Activated CD8-positive, alpha-beta memory T cell treated with anti-CD3 and anti-CD28 coated beads for 36 hours (primary cell): ENCODE data around the gene FBN2. TPM values are rescaled to one million over a fixed set of nuclear protein-coding genes. Genes with fewer than 3 reads are reported as not detected.
"Not testable (repeated sequence)": the region's sequence is repeated elsewhere in the genome, so short reads cannot be mapped to it uniquely, and the experiment has no call there.

Experiments used
- CTCF ChIA-PET: fragments of 350-600 bp; sonication (Branson Sonifier 250); formaldehyde crosslinking; loops from one replicate; lab custom pipeline; 2021; ENCODE audit warnings: antibody characterized with exemption; lab: Charles Lee
- POLR2A ChIA-PET: fragments of 350-600 bp; sonication (Branson Sonifier 250); formaldehyde crosslinking; loops from one replicate; lab custom pipeline; 2021; ENCODE audit warnings: antibody characterized with exemption; lab: Charles Lee
- total RNA-seq, 2 experiments: library from RNA; stranded (reverse); gene quantifications; one replicate each; pipeline ENCODE4 v1.2.3, GENCODE V29; 2021

FBN2 gene
- total RNA-seq, 2 experiments from 2014 or later, result not detected

DNA sequence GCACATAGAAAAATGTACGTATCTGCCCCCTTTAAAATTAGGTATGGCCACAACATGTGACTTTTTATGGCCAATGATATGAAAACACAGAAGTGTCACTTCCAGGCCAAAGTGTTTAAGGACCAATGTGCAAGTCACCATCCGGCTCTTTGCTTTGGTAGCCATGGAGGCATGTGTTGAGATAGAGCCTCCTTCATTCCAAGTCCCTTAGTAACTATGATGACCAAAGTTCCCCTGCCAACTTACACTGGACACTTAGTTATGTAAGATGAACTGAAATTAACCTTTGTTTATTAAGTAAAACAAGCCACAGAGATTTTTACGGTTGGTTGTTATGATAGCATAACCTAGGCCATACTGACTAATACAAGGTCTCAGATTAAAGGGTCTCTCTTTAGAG, 51.0 kb downstream of the FBN2 start:
- CTCF ChIA-PET, result no interaction called here

DNA sequence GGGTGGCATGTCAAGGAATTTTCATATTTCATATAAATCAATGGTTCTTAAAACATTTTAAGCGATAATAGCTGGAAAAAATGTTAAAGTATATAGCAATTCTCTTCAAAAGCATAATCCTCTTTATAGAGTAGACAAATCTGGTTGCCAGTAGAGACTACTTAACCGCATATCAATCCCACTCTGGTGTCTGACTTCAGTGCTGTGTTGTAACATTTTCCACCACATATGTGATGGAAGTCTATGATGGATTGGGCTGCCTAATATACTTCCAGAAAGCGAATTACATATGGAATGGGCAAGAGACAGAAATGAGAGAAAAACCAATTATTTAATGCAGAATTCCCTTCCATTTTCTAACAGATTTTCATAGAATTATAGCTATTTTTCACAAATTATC, 54.3 kb downstream of the FBN2 start:
- CTCF ChIA-PET, result no interaction called here
- POLR2A ChIA-PET, result no interaction called here

More for the DNA sequence above, 51.0 kb downstream of the FBN2 start:
- POLR2A ChIA-PET, result no interaction called here

DNA sequence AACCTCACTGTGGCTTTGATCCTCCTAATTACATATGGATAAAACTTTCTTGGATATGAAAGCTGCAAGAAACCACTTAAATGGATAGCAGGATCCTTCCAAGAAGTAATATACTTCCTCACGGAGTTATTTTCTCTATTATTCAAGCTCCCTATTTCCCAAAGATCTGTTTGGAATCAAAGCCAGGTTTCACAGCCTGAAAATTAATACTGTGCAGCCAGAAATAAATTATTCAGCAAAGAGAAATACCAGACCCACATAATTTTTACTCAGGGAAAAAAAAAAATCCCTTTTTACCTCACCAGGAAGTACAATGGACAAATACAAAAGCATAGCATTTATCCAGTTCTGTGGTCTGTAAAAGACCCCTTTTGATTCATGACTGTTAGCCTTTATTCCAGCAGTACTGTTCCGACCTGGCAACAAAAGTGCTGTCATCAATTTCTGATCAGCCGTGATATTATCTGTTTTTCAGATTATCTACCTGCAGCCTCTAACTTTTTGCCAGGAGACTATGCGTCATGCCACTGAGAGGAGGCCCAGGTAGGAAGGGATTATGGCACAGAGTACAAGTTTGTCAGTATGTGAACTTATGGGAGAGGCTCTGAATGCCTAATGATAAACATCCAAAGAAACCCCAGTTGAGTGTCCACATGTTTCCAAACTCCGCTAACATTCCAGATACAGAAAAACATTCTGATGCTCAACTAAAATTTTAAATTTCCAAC, 57.0 kb downstream of the FBN2 start:
- POLR2A ChIA-PET, result no interaction called here
- CTCF ChIA-PET, result no interaction called here

DNA sequence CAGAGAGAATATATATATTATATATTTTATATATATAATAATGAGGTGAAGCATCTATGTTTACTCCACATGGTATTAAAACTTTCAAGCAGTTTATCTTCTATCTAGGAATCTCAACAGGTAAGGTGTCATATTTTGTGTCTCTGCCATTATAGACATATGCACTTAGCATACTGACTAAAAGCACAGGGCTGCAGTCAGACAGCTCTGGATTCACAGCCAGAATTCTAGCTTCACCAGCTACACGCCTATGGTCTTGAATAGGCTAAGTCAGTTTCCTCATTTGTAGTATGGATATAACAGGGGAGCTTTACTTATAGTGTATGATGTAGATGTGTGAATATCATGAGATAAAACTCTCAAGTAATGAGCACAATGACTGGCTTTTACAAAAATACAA, 57.9 kb downstream of the FBN2 start:
- ChIA-PET CTCF (no interaction called here), POLR2A (no interaction called here)

DNA sequence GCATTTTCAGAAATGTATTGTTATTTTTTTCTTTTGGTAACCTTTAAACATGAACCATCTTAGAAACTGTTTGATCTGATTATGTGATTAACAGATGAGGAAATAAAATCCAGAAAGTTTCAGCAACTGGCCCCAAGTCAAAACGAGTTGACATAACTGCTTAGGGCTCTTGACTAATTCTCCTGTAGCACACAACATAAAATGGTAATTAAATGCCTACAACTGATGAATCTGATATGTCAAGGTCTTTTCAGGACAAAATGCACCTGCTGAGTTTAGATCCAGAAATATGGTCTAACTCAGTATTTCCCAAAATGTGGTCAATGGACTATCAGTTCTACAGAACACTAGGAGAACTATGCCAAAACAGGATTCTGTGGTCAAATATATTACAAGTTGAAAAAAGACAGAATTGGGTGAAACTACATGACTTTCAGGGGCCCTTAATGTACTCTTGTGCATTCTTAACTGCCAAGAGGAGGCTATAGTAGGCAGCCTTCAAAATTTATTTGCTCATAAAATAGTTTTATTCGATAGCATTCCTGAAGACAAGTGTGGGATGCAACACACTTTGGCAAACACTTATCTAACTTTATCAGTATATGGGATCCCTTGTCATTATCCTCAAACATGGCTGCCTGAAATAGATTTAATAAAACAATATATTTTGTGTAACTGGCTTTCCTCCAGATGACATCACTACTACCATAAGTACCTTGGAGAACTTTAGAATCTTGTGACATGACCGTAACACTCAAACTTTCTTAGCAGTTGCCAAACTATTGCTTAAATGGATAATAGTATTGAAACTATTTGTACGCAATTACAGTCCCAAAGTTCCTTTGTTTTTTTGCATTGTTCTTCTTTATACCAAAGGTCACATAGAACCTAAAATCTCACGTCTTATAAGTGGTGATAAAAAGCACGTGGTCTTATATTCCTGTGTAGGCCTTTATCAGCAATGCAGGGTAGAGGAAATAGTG, 59.4 kb downstream of the FBN2 start:
- ChIA-PET POLR2A (no interaction called here), CTCF (no interaction called here)

DNA sequence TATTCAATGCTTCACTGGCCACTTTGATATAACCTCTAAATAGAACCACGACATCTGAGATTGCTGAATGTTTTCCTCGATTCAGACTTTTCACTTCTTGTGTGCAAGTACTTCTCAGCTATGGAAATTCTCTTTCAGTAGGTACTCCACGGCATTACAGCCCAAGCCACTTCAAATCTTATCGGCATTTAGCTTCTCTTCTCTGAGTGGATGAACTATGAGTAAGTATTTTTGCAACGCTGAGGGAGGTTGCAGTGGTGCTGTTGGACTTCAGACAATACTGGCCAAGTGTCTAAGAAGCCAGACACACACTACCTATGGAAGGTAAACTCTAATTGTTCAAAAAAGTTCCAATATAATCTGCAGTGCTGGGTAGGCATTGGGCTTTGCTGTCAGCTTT, 60.1 kb downstream of the FBN2 start:
- ChIA-PET POLR2A (no interaction called here), CTCF (no interaction called here)

DNA sequence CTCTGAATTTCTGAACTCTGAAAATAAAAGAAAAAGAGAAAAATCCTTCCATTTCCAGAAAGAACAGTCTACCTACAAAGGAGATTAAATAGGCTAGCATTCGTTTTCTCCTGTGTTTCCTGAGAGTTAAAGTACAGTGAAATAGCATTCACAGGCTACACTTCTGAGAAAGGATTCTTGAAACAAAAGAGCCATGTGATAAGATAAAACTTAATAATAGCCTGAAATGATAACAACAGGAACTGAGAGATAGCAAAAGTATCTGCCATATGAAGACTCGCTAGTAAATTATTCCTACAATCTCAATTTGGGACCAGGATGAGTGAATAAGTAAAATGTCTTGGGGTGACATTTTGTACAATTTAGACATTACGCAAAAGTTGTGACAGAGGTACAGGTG, 62.4 kb downstream of the FBN2 start:
- ChIA-PET CTCF (no interaction called here), POLR2A (no interaction called here)

DNA sequence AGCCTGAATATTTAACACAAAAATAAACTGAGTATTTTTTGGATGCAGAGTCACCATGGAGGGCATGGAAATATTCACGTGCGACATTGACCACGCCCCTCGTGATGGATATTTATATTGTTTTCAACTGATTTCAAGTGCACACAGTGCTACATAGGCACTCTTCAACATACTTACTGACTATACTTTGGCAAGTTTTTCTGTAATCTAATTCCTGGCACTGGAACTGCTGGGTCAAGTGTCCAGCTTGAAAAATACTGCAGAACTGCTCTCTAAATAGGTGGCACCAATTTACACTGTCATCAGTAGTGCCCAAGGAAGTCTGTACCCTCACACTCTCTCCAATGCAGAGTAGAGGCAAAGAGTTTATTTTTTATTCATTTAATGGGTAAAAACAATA, 65.1 kb downstream of the FBN2 start:
- ChIA-PET POLR2A (no interaction called here), CTCF (no interaction called here)

DNA sequence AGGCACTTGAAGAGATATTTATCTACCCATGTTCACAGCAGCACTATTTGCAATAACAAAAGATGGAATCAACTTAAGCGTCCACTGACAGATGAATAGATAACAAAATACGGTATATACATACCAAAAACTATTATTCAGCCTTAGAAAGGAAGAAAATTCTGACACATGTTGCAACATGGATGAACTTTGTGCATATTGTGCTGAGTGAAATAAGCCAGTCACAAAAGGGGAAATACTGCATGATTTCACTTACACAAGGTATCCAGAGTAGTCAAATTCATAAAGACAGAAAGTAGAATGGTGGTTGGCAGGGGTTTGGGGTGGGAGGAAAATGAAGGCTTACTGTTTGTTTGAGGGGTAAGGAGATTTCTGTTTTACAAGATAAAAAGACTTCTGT, 66.0 kb downstream of the FBN2 start:
- CTCF ChIA-PET, result no interaction called here
- POLR2A ChIA-PET, result no interaction called here

DNA sequence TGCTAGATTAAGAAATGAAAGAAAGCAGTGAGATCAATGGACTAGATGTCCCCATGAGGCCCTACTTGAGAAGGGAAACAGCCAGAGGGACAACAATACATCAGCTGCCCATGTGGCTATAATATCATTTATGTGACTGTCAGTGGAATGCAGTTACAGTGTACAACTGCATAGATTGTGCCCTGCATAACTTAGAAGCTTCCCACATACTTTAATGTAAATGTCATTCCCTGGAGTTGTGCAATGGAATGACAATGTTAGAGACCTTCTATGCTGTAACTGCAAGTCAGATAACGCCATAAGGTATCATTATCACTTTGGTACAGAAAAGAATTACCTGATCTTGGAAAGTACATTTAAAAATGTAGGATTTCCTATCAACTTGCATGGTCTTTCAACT, 67.4 kb downstream of the FBN2 start:
- POLR2A ChIA-PET, result no interaction called here

DNA sequence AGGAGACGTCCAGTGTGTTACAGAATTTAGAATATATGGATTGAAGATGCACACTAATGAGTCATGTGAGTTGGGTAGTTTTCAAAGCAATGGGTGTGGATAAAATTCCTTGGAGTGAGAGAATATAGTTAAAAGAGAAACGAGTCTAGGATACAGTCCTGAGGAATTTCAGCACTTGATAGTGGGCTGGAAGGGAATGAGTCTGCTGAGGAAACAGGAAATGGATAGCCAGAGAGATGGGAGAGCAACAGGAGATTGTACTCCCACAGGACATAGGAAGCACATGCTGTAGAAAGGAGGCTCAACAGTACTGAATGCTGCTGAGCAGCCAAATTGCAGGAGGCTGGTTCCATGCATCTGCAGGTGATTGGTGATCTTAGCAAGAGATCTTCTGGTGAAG, 68.1 kb downstream of the FBN2 start:
- POLR2A ChIA-PET, result no interaction called here
- CTCF ChIA-PET, result no interaction called here

More for the DNA sequence above, 67.4 kb downstream of the FBN2 start:
- CTCF ChIA-PET, result no interaction called here

DNA sequence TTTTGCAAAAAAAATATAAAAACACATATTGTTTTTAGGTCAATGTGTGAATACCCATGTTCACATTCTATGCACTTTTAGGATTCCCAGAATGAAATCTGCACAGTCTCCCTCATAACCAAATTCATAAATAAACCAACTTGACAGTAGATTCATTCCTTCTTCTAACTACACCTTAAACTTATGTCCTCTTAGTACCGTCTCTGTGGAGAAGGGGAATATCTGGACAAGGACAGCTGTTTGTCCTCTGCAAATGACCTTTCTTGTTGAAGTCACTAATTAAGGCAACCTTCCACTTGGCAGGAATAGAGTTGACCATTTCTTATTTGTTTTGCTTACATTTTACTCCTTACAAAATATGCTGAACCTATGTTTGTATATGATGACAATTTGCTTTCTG, 71.1 kb downstream of the FBN2 start:
- CTCF ChIA-PET, result no interaction called here

DNA sequence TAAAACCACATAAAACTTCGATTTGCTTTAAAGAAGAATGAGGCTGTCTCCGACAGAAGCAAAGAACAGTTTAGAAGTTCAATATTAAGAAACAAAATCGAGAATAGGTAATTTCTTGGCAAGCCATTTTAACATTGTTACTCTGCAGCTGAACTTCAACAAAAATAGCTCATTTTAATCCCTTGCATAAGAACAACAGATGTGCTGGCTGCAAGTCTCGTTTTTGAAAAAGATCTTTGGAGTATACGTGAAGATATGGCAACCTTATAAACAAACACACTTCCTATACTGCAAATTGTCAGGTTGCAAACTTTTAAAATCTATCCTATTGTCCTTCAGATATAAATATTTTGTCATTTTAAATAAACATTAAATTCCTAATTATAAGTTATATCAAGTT, 71.5 kb downstream of the FBN2 start:
- POLR2A ChIA-PET, result no interaction called here

More for the DNA sequence above, 71.1 kb downstream of the FBN2 start:
- POLR2A ChIA-PET, result no interaction called here

DNA sequence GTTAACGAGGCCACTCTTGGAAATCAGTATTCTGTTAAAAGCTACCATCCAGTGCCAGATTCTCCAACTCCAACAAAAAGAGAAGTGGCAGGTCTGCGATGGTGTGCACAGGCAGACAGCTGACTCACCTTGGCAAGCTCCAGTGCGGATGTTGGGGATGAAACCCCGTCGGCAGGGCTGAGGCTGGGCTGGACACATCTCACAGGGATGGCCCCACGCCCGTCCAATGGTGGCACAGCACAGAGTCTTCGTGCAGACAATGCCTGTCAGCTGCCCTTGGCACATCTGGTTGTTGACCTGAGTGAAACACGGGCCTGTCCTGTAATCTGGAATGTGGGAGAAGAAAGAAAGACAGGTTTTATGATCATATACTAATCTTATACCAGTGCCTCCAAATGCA, 73.4 kb downstream of the FBN2 start:
- CTCF ChIA-PET, result no interaction called here
- POLR2A ChIA-PET, result no interaction called here

More for the DNA sequence above, 71.5 kb downstream of the FBN2 start:
- CTCF ChIA-PET, result no interaction called here

DNA sequence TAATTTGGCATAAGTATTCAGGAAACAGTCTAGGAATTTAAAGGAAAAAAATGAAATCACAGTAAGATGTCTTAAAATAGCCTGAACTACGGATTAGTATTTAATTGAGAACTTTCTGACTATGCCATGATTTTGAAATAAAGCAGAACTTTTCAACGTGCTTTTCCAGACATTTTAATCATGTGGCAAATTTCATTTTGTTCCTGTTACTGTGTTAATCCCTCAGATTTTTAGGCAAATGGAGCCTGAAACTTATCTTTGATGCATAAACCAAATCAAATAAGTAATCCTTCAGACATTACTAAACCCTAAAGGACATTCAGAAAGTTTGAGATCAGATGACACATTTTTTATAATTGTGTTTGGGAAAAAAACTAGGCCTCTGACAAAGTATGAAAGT, 75.7 kb downstream of the FBN2 start:
- POLR2A ChIA-PET, result no interaction called here

DNA sequence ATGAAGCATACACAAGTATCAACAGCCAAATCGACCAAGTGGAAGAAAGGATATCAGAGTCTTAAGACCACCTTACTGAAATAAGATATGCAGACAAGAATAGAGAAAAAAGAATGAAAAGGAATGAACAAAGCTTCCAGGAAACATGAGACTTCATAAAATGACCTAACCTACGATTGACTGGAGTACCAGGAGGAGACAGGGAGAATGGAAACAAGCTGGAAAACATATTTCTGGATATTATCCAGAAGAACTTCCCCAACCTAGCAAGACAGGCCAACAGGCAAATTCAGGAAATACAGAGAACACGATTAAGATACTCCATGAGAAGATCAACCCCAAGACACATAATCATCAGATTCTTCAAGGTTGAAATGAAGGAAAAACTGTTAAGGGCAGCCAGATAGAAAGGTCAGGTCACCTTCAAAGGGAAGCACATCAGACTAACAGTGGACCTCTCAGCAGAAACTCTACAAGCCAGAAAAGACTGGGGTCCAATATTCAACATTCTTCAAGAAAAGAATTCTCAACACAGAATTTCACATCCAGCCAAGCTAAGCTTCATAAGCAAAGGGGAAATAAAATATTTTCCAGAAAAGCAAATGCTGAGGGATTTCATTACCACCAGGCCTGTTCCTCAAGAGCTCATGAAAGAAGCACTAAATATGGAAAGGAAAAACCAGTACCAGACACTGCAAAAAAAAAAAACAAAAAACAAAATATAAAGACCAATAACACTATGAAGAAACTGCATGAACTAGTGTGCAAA, 80.7 kb downstream of the FBN2 start:
- CTCF ChIA-PET, POLR2A ChIA-PET: not testable (repeated sequence)

More for the DNA sequence above, 75.7 kb downstream of the FBN2 start:
- CTCF ChIA-PET, result no interaction called here

DNA sequence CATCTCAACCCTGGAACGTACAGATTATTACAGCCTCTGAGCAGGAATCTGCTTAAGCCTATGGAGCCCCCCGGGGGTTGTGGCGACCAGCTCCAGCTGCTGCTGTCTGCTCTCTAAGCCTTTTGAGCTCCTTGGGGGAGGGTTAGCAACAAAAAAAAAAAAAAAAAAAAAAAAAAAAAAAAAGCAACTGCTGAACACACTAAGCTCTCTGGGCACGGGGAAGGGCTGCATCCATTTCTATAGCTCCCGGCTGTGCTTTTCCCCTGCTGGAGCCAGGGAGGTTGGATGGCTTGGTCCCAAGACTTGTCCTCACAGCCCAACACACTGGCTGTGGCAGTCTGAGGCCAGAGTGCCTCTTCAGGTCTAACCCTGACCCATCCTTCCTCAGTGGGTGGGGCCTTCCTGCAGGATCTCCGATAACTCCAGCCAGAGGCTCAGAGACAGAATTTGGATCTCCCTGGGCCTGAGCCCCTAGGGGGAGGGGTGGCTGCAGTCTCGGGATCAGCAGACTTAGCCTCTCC, 82.1 kb downstream of the FBN2 start:
- ChIA-PET CTCF (no interaction called here), POLR2A (no interaction called here)

DNA sequence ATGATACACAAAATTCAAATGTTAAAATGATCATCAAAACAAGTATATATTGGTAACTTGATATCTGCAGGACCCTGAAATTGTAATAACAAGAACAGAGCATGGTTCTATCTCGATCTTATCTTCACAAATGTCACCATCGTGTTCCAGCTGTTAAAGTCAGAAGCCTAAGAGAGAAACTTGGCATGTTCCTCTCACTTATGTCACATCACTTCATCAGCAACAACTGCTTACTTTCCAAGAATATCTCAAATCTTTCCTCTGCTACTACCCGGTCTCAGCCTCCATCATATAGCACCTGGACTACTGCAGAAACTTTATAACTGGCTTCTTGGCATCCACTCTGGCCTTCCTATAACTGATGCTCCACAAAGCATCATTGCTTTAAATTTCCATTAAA, 84.9 kb downstream of the FBN2 start:
- POLR2A ChIA-PET, result no interaction called here
- CTCF ChIA-PET, result no interaction called here

DNA sequence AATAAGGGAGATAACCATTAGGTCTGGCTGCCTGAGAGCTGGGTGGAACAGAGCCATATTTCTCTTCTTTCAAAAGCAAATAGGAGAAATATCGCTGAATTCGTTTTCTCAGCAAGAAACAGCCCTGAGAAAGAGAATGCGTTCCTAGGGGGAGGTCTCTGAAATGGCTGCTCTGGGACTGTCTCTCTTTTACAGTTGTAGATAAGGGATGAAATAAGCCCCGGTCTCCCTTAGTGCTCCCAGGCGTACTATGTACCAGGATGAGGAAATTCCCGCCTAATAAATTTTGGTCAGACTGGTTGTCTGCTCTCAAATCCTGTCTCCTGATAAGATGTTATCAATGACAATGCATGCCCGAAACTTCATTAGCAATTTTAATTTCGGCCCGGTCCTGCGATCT, 90.8 kb downstream of the FBN2 start:
- CTCF ChIA-PET, POLR2A ChIA-PET: not testable (repeated sequence)

DNA sequence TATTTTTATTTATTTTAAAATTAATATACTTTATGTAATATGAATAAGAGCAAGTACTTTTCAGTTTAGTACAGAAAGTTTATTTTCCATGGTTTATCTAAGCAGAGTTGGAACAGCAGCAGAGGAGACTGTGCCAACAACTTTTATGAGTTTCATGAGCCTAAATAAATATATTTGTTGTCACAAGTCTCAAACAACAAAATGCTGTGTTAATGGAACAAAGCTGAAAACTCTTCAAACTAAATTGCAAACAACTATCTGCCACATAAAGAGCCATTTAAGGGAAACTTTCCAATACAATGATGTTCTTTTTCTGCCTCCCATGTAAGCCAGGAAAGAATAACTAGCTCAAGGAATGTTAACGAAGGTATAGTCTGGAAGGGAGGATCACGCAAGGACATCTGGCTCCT, 96.1 kb downstream of the FBN2 start:
- POLR2A ChIA-PET, result no interaction called here
- CTCF ChIA-PET, result no interaction called here
